GM23338 (cell line): ENCODE results near the gene CLDN20. TPM values are rescaled to one million over a fixed set of nuclear protein-coding genes. Genes with fewer than 3 reads are reported as not detected.
A peak's percentile ranks its signal among the peaks of the same experiment; 100 is the strongest.

Source experiments
- ATAC-seq: fragments of 200-7000 bp; cut with Tn5 transposase; 3 replicates; pipeline ENCODE4 v1.9.1; 2020
- DNase-seq: peaks from one replicate; pipeline ENCODE4 v3.0.0-alpha.2; 2015; ENCODE audit warnings: low spot score
- H2AFZ ChIP-seq: fragments of 200-600 bp; sonication (generic); 2 replicates; pipeline ENCODE4 v1.8.0; 2016; ENCODE audit warnings: antibody characterized with exemption, mild to moderate bottlenecking, moderate library complexity
- H3F3A ChIP-seq: fragments of 200-600 bp; sonication (generic); replicated peaks from 2 replicates; pipeline ENCODE4 v1.8.0; 2017; ENCODE audit warnings: antibody characterized with exemption, mixed run types, low read depth
- H3K27ac ChIP-seq: fragments of 200-600 bp; sonication (generic); 2 replicates; pipeline ENCODE4 v1.6.1; 2016; ENCODE audit warnings: low read depth
- H3K27me3 ChIP-seq: fragments of 200-600 bp; sonication (generic); 2 replicates; pipeline ENCODE4 v1.8.0; 2016; ENCODE audit warnings: mild to moderate bottlenecking, mixed run types, moderate library complexity; ENCODE audit not compliant: insufficient read depth
- H3K36me3 ChIP-seq: fragments of 200-600 bp; sonication (generic); 2 replicates; pipeline ENCODE4 v1.8.0; 2016; ENCODE audit warnings: mild to moderate bottlenecking; ENCODE audit not compliant: insufficient read depth
- H3K4me1 ChIP-seq: fragments of 200-600 bp; sonication (generic); 2 replicates; pipeline ENCODE4 v1.8.0; 2016; ENCODE audit warnings: mild to moderate bottlenecking, moderate library complexity; ENCODE audit not compliant: insufficient read depth
- H3K4me2 ChIP-seq: fragments of 200-600 bp; sonication (generic); 2 replicates; pipeline ENCODE4 v1.7.1; 2017; ENCODE audit warnings: mixed run types
- H3K4me3 ChIP-seq: fragments of 200-600 bp; sonication (generic); 2 replicates; pipeline ENCODE4 v1.6.1; 2016; ENCODE audit warnings: mixed run types
- H3K79me2 ChIP-seq: fragments of 200-600 bp; sonication (generic); replicated peaks from 2 replicates; pipeline ENCODE4 v1.8.0; 2017; ENCODE audit warnings: mild to moderate bottlenecking; ENCODE audit not compliant: insufficient read depth
- H3K9me2 ChIP-seq: fragments of 200-600 bp; sonication (generic); 2 replicates; pipeline ENCODE4 v1.8.0; 2017; ENCODE audit not compliant: insufficient read depth
- H4K20me1 ChIP-seq: fragments of 200-600 bp; sonication (generic); replicated peaks from 2 replicates; pipeline ENCODE4 v1.8.0; 2017; ENCODE audit warnings: mild to moderate bottlenecking; ENCODE audit not compliant: insufficient read depth
- H3K27ac Mint-ChIP-seq: 2 replicates; pipeline ENCODE4 v1.8.0; 2020; ENCODE audit warnings: inconsistent platforms, mild to moderate bottlenecking, moderate library complexity, mixed read lengths
- H3K27me3 Mint-ChIP-seq: 3 replicates; pipeline ENCODE4 v1.8.0; 2022; ENCODE audit warnings: low read depth, mild to moderate bottlenecking, moderate library complexity, mixed read lengths, inconsistent platforms; ENCODE audit not compliant: insufficient read depth, poor library complexity
- H3K36me3 Mint-ChIP-seq: 3 replicates; pipeline ENCODE4 v1.8.0; 2021; ENCODE audit warnings: low read depth, mild to moderate bottlenecking, inconsistent platforms, moderate library complexity, mixed read lengths
- H3K4me1 Mint-ChIP-seq: 3 replicates; pipeline ENCODE4 v1.8.0; 2020; ENCODE audit warnings: mild to moderate bottlenecking, inconsistent platforms, mixed read lengths
- H3K4me3 Mint-ChIP-seq: 3 replicates; pipeline ENCODE4 v1.8.0; 2021; ENCODE audit warnings: moderate library complexity, mild to moderate bottlenecking, inconsistent platforms, mixed read lengths
- H3K9me3 Mint-ChIP-seq: 3 replicates; pipeline ENCODE4 v1.8.0; 2020; ENCODE audit warnings: moderate library complexity, mild to moderate bottlenecking, inconsistent platforms, mixed read lengths
- CTCF ChIP-seq, 2 experiments: fragments of 200-600 bp in 1 of 2; sonication (generic) in 1 of 2; conservative IDR thresholded peaks; 2 replicates each; pipeline versions ENCODE4 v1.5.1 to v1.6.1; 2016 to 2017; ENCODE audit warnings: antibody characterized with exemption in 2 of 2, low read depth in 2 of 2, mild to moderate bottlenecking in 2 of 2, moderate library complexity in 1 of 2
- POLR2AphosphoS5 ChIP-seq: IDR thresholded peaks from 2 replicates; pipeline ENCODE4 v1.6.1; 2016; ENCODE audit warnings: antibody characterized with exemption, low read depth
- REST ChIP-seq: IDR thresholded peaks from one replicate; pipeline ENCODE4 v1.6.1; 2018; ENCODE audit warnings: antibody characterized with exemption; ENCODE audit not compliant: unreplicated experiment
- ZNF114 ChIP-seq: fragments of 250-450 bp; sonication (Bioruptor Pico); IDR thresholded peaks from 2 replicates; pipeline ENCODE4 v1.5.0; 2020; ENCODE audit warnings: mild to moderate bottlenecking, moderate library complexity
- ZNF462 ChIP-seq: fragments of 250-450 bp; sonication (Bioruptor Pico); IDR thresholded peaks from 2 replicates; pipeline ENCODE4 v1.5.0; 2020; ENCODE audit warnings: mild to moderate bottlenecking, moderate library complexity
- polyA plus RNA-seq: library from polyadenylated mRNA; unstranded; fragments of >200 nt; fragmentation: Nextera tagmentation; extraction: Ambion mirVana; gene quantifications from 2 replicates; pipeline ENCODE4 v1.2.1, GENCODE V29; 2016
- total RNA-seq: library from RNA; depleted of rRNA; stranded (reverse); fragments of >200 nt; shearing (Covaris generic); gene quantifications from 2 replicates; pipeline ENCODE4 v1.2.3, GENCODE V29; 2014

Gene CLDN20
- total and polyA plus RNA-seq, 2 experiments from 2014 or later = 0.23 TPM; not detected in 1

- DNase-seq = peak; percentile 83
- H3K4me2 ChIP-seq = no peak overlapping the region
- H3K27ac Mint-ChIP-seq = peak overlapping the region; percentile 78
- peaks cover 17% of the 10 kb centered on the region for H3K4me1 Mint-ChIP-seq
- peaks cover 9% of the 10 kb centered on the region for H3K36me3 ChIP-seq
- no peaks in the 10 kb centered on the region for H3K79me2 ChIP-seq
- peak overlapping the region; percentile 93; the same call in 1 of the 2 replicates for H3K27ac ChIP-seq
- H3K27me3 Mint-ChIP-seq = peaks cover 8% of the 10 kb centered on the region
- ATAC-seq = peak; percentile 72
- H3K9me3 Mint-ChIP-seq = no peaks in the 10 kb centered on the region
- no peaks in the 10 kb centered on the region for H3K27me3 ChIP-seq
- H3K4me3 ChIP-seq = no peak overlapping the region
- H3K4me3 Mint-ChIP-seq = no peak overlapping the region
- no peaks in the 10 kb centered on the region for H3K9me2 ChIP-seq
- H3K36me3 Mint-ChIP-seq = peaks cover 72% of the 10 kb centered on the region; the same call in 2 of the 3 replicates
- peaks cover 12% of the 10 kb centered on the region; the same call in 1 of the 2 replicates for H3K4me1 ChIP-seq
- H2AFZ ChIP-seq = no peak overlapping the region
- H4K20me1 ChIP-seq = no peaks in the 10 kb centered on the region
- peaks cover 4% of the 10 kb centered on the region; the same call in 1 of the 2 replicates for H3F3A ChIP-seq
- no peak for TF ChIP-seq ZNF462 (CRISPR knock-in tag)
- peak; percentile 80 to 85 for TF ChIP-seq CTCF (conservative IDR thresholded peaks at IDR 0.05; ENCODE audit: low read depth in 2 of 2)
- no peak for TF ChIP-seq POLR2AphosphoS5
- no peak for TF ChIP-seq REST
- no peak for TF ChIP-seq ZNF114 (CRISPR knock-in tag)
Measured at GRCh38 chr6:155248008-155249001, 15.5 kb upstream of the CLDN20 start.
